ENCODE measurements around the gene ADIPOR2.

Gene ADIPOR2

GRCh38 chr12:1690578-1691122 is at the start of gene ADIPOR2:
Gene ADIPOR2, plus strand, starts transcription at chr12:1691070. Its CDS starts 63,274 bp downstream, at chr12:1754344.
- DNase-seq: peak; percentile 95

GRCh38 chr12:1642513-1642912 is 48.4 kb upstream of the ADIPOR2 start:
- no peak for DNase-seq

- DNase-seq: no peak
Measured at GRCh38 chr12:1643043-1643442, 47.8 kb upstream of the ADIPOR2 start.

GRCh38 chr12:1643905-1644533 is 46.9 kb upstream of the ADIPOR2 start:
- no peak for DNase-seq

GRCh38 chr12:1644534-1645438 is 46.1 kb upstream of the ADIPOR2 start:
- no peak for DNase-seq

- no peak for DNase-seq
Measured at GRCh38 chr12:1645819-1646218, 45.1 kb upstream of the ADIPOR2 start.

- DNase-seq: no peak
Measured at GRCh38 chr12:1646569-1647284, 44.1 kb upstream of the ADIPOR2 start.

GRCh38 chr12:1647285-1647669 is 43.6 kb upstream of the ADIPOR2 start:
- DNase-seq: no peak

- DNase-seq: no peak
Measured at GRCh38 chr12:1650260-1650977, 40.5 kb upstream of the ADIPOR2 start.

GRCh38 chr12:1650978-1651361 is 39.9 kb upstream of the ADIPOR2 start:
- DNase-seq: no peak

GRCh38 chr12:1651946-1652345 is 38.9 kb upstream of the ADIPOR2 start:
- DNase-seq: no peak

GRCh38 chr12:1655225-1655788 is 35.6 kb upstream of the ADIPOR2 start:
- no peak for DNase-seq

- DNase-seq: no peak
Measured at GRCh38 chr12:1656902-1657301, 34.0 kb upstream of the ADIPOR2 start.

GRCh38 chr12:1657688-1658087 is 33.2 kb upstream of the ADIPOR2 start:
- DNase-seq: no peak

- DNase-seq: no peak
Measured at GRCh38 chr12:1660304-1661187, 30.3 kb upstream of the ADIPOR2 start.

- peak; percentile 91 for DNase-seq
Measured at GRCh38 chr12:1661553-1662335, 29.1 kb upstream of the ADIPOR2 start.

GRCh38 chr12:1662761-1663439 is 28.0 kb upstream of the ADIPOR2 start:
- DNase-seq: peak; percentile 63

GRCh38 chr12:1663440-1664132 is 27.3 kb upstream of the ADIPOR2 start:
- no peak for DNase-seq

- DNase-seq: no peak
Measured at GRCh38 chr12:1665366-1665765, 25.5 kb upstream of the ADIPOR2 start.

Measured in activated CD8-positive, alpha-beta memory T cell treated with anti-CD3 and anti-CD28 coated beads for 24 hours (primary cell).